C4-2B (cell line): ENCODE measurements around the gene TOP3A.

Source experiments
- H3K27ac ChIP-seq: fragments of 450-650 bp; 2 replicates; pipeline ENCODE4 v1.5.1; 2017
- CTCF ChIP-seq: fragments of 450-650 bp; conservative IDR thresholded peaks from 2 replicates; pipeline ENCODE4 v1.5.1; 2017; ENCODE audit warnings: mild to moderate bottlenecking
- ZFX ChIP-seq: fragments of 450-650 bp; IDR thresholded peaks from 2 replicates; pipeline ENCODE4 v1.6.1; 2017

The TOP3A gene

GRCh38 chr17:18285296-18285695 lies 29.5 kb downstream of the TOP3A start:
- TF ChIP-seq ZFX: no peak
- TF ChIP-seq CTCF: no peak
- no peak overlapping the region for H3K27ac ChIP-seq

GRCh38 chr17:18281788-18282187 lies 33.0 kb downstream of the TOP3A start:
- H3K27ac ChIP-seq: no peak overlapping the region
- no peak for TF ChIP-seq ZFX
- TF ChIP-seq CTCF: no peak

- TF ChIP-seq CTCF (no peak), ZFX (no peak)
- H3K27ac ChIP-seq: no peak overlapping the region
These were observed 33.9 kb downstream of the TOP3A start for GRCh38 chr17:18280766-18281371.

GRCh38 chr17:18280249-18280648 lies 34.5 kb downstream of the TOP3A start:
- H3K27ac ChIP-seq: no peak overlapping the region
- TF ChIP-seq CTCF: no peak
- TF ChIP-seq ZFX: no peak

- no peak for TF ChIP-seq CTCF
- TF ChIP-seq ZFX: no peak
- H3K27ac ChIP-seq: no peak overlapping the region
These were observed 35.9 kb downstream of the TOP3A start for GRCh38 chr17:18278867-18279266.

GRCh38 chr17:18277076-18277475 lies 37.7 kb downstream of the TOP3A start:
- no peak overlapping the region for H3K27ac ChIP-seq
- TF ChIP-seq ZFX: no peak
- no peak for TF ChIP-seq CTCF

GRCh38 chr17:18270046-18270931 lies 44.5 kb downstream of the TOP3A start:
- H3K27ac ChIP-seq: no peak overlapping the region
- TF ChIP-seq ZFX: no peak
- no peak for TF ChIP-seq CTCF
